Fibroblast of lung (primary cell): Measurements from ENCODE around the gene GYG1.

Experiments
- CTCF ChIP-seq, 2 donors: IDR thresholded peaks in 1 of 2; conservative IDR thresholded peaks in 1 of 2; 1 replicate in 1 of 2; 2 replicates in 1 of 2; pipeline ENCODE4 v1.5.1; 2011 to 2012; ENCODE audit warnings: low read length in 2 of 2, control low read depth in 1 of 2, inconsistent platforms in 1 of 2, low read depth in 1 of 2, mild to moderate bottlenecking in 1 of 2
- EZH2 ChIP-seq: IDR thresholded peaks from 2 replicates; pipeline ENCODE4 v1.5.1; 2012; ENCODE audit warnings: low read length, control low read depth, mild to moderate bottlenecking; ENCODE audit errors: missing control alignments

- TF ChIP-seq CTCF (conservative IDR thresholded peaks at IDR 0.05 in 1 of 2, IDR thresholded peaks at IDR 0.05 in 1 of 2; ENCODE audit: low read depth in 1 of 2, low read length in 2 of 2) (no peak), EZH2 (no peak)
Measured at GRCh38 chr3:149018247-149018646, 26.9 kb downstream of the GYG1 start.
